ENCODE results near the gene EEPD1. TPM values are rescaled to one million over a fixed set of nuclear protein-coding genes. Genes with fewer than 3 reads are reported as not detected.
A peak's percentile ranks its signal among the peaks of the same experiment; 100 is the strongest.

Gene EEPD1
- total RNA-seq, 2 donors from 2014 or later: 21.9 to 30.1 TPM

DNA sequence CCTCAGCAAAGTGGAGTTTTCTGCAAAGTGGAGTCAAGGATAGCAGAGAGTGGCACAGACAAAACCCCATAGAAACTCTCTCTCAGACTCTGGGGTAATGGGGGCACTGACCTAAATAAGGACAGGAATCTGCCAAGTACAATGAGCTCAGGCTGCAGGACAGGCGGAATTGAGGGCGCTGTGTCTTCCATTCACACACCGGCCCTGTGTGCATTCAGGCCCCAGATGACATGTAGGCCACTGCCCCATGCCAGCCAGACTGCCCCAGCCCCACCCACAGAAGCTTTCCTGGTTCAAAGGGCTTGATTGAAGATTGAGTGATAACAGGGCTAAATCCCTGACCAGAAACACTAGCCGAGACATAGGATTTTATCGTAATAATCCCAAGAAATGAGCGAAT is 52.7 kb downstream of the EEPD1 start:
- Histone ChIP-seq H3K9me3 (no peaks in the 10 kb centered on the region), H3K4me1 (replicated peaks) (peaks cover 7% of the 10 kb centered on the region), H3K27me3 (replicated peaks; ENCODE audit: insufficient read depth) (no peaks in the 10 kb centered on the region), H3K36me3 (no peaks in the 10 kb centered on the region), H3K4me3 (no peak overlapping the region), H3K27ac (no peak overlapping the region)
- 96% methylated on average over 6 of the region's 6 CpGs for WGBS
- intact Hi-C loops (cut with DNase I): loop anchor here (5.0 kb wide), 2 partner anchors 54 to 71 kb away; partner anchors contain the start of gene EEPD1
- TF ChIP-seq, protein P1, sequence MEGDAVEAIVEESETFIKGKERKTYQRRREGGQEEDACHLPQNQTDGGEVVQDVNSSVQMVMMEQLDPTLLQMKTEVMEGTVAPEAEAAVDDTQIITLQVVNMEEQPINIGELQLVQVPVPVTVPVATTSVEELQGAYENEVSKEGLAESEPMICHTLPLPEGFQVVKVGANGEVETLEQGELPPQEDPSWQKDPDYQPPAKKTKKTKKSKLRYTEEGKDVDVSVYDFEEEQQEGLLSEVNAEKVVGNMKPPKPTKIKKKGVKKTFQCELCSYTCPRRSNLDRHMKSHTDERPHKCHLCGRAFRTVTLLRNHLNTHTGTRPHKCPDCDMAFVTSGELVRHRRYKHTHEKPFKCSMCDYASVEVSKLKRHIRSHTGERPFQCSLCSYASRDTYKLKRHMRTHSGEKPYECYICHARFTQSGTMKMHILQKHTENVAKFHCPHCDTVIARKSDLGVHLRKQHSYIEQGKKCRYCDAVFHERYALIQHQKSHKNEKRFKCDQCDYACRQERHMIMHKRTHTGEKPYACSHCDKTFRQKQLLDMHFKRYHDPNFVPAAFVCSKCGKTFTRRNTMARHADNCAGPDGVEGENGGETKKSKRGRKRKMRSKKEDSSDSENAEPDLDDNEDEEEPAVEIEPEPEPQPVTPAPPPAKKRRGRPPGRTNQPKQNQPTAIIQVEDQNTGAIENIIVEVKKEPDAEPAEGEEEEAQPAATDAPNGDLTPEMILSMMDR (IDR thresholded peaks at IDR 0.05): no peak
- TF ChIP-seq POLR2AphosphoS5 (IDR thresholded peaks at IDR 0.05) (no peak), POLR2A (IDR thresholded peaks at IDR 0.05) (no peak)
- DNase-seq (ENCODE audit: low spot score): no peak

DNA sequence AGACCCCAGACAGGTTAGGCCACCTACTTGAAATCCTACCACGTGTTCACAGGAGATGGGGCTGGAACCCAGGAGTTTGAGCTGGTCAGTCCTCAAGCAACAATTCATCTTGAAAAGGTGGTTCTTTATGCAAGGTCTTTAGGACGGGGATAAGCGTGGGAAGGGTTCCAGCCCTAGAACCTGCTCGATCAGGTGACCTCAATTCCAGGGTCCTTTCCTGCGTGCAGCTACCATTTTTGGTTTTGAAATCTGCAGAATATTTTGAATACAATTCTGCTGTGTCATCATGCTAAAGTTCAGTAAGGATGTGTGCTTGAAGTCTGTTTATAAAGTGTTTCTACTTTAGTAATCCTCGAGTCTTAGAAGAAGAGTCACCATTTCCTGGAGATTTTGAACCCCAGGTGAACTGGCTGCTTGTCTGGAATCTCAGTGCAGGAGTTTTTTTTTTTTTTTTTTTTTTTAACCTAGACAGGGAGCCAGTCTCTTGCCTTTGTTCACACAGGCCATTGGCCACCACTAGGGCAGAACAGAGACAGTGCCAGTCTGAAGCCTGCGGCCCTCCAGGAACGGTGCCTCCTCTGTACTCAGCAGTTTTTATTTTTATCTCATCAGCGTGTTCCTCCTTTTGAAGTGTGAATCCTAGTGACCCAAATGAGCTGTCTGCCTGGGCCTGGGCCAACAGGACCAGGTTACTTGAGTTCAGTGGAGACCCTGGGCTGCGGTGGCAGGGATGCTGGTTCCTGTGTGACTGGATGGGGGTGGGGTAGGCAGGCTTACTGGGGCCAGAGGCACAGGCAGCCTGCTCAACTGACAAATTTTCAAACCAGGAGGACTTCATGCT is 54.6 kb downstream of the EEPD1 start:
- H3K4me3 ChIP-seq: no peak overlapping the region
- WGBS: 41% methylated on average over 10 of the region's 10 CpGs
- intact Hi-C loops (cut with DNase I): loop anchor here (5.0 kb wide), 2 partner anchors 55 to 70 kb away; partner anchors contain the start of gene EEPD1
- TF ChIP-seq POLR2A (IDR thresholded peaks at IDR 0.05) (no peak), POLR2AphosphoS5 (IDR thresholded peaks at IDR 0.05) (peak; percentile 34)
- TF ChIP-seq, protein P1 (IDR thresholded peaks at IDR 0.05): peak in 1 of 4 experiments; percentile 10
- H3K9me3 ChIP-seq: no peaks in the 10 kb centered on the region
- no peaks in the 10 kb centered on the region for H3K27me3 ChIP-seq (replicated peaks; ENCODE audit: insufficient read depth)
- DNase-seq (ENCODE audit: low spot score): no peak
- H3K27ac ChIP-seq: peak overlapping the region; percentile 6 to 31
- H3K4me1 ChIP-seq (replicated peaks): peaks cover 7% of the 10 kb centered on the region
- no peaks in the 10 kb centered on the region for H3K36me3 ChIP-seq

DNA sequence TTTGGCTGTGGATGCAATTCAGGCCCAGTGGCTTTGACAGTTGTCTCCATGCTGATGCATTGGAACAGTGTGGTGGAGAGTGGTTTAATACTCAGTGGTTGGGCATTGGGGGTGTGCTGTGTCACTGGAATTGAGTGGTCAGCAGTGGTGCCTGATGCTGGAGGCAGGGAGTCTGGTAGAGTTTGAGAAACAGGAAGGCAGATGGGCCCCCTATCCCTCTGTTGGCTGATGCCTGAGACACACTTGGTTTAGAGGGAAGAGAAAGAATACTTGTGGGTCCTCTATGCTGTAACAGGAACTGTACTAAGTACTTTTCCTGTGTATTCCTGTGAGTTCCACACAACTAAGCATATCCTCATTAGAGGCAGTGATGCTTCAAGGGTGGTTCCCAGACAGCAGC is 55.4 kb downstream of the EEPD1 start:
- TF ChIP-seq POLR2AphosphoS5 (IDR thresholded peaks at IDR 0.05): no peak
- TF ChIP-seq, protein P1 (IDR thresholded peaks at IDR 0.05): no peak
- TF ChIP-seq POLR2A (IDR thresholded peaks at IDR 0.05): no peak
- H3K4me1 ChIP-seq (replicated peaks): peaks cover 7% of the 10 kb centered on the region
- no peaks in the 10 kb centered on the region for H3K9me3 ChIP-seq
- no peak overlapping the region for H3K4me3 ChIP-seq
- intact Hi-C loops (cut with DNase I): loop anchor here (5.0 kb wide), 2 partner anchors 56 to 69 kb away; partner anchors contain the start of gene EEPD1
- DNase-seq (ENCODE audit: low spot score): no peak
- H3K27ac ChIP-seq: peak overlapping the region; percentile 6 to 31
- no peaks in the 10 kb centered on the region for H3K36me3 ChIP-seq
- no peaks in the 10 kb centered on the region for H3K27me3 ChIP-seq (replicated peaks; ENCODE audit: insufficient read depth)

DNA sequence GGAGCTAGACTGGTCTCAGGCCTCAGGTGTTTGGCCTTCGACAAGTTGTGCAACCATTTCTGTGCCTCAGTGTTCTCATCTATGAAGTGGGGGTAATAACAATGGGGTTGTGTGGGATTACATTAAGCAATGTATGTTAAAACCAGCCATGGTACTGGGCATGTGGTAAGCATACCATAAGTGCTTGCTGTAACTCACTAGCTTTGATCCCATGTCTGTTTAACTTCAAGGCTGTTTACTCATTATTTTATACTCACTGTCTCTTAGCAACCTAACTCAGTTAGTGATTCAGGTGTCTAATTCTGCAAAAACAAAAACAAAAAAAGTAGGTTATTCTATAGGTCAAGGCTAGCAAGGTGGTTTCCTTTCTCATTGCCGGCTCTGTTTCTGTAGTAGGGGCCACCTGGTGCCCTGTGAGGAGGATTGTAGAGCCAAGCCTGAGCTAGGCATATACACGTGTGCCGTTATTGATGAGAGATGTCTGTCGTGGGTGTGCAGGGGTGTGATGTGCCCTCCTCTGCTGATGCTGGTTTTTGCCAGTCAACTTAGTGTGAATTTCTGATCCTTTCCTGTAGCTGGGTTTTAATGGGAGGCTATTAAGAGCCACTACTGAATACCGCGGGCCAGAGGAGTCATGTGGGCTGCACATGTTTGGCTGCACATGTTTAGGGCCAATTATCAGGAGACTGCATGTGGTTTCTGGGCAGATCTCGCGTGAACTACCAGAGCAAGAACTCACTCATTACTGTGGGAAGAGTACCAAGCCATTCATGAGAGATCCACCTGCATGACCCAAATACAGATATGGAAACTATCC is 56.2 kb downstream of the EEPD1 start:
- no peaks in the 10 kb centered on the region for H3K9me3 ChIP-seq
- no peak for DNase-seq (ENCODE audit: low spot score)
- H3K27me3 ChIP-seq (replicated peaks; ENCODE audit: insufficient read depth): no peaks in the 10 kb centered on the region
- H3K4me1 ChIP-seq (replicated peaks): peaks cover 7% of the 10 kb centered on the region
- H3K4me3 ChIP-seq: no peak overlapping the region
- intact Hi-C loops (cut with DNase I): loop anchor here (5.0 kb wide), 2 partner anchors 57 to 68 kb away; partner anchors contain the start of gene EEPD1
- peak overlapping the region in 1 of 2 donors; percentile 31 for H3K27ac ChIP-seq
- TF ChIP-seq POLR2A (IDR thresholded peaks at IDR 0.05): no peak
- TF ChIP-seq POLR2AphosphoS5 (IDR thresholded peaks at IDR 0.05): no peak
- TF ChIP-seq, protein P1 (IDR thresholded peaks at IDR 0.05): no peak
- no peaks in the 10 kb centered on the region for H3K36me3 ChIP-seq
- WGBS: 75% methylated on average over 9 of the region's 9 CpGs
